Amygdala (tissue), 56 donors: ENCODE measurements around the gene PPP1R9B.

ENCODE experiments used
- DNase-seq, 56 donors: peaks; one replicate each; lab custom pipeline; 2025; lab: John Stamatoyannopoulos, UW

The PPP1R9B gene

GRCh38 chr17:50161023-50161910 is 10.8 kb upstream of the PPP1R9B start:
- DNase-seq, result peak in 55 of 56 donors; percentile 36 to 95 (median 84)

DNA sequence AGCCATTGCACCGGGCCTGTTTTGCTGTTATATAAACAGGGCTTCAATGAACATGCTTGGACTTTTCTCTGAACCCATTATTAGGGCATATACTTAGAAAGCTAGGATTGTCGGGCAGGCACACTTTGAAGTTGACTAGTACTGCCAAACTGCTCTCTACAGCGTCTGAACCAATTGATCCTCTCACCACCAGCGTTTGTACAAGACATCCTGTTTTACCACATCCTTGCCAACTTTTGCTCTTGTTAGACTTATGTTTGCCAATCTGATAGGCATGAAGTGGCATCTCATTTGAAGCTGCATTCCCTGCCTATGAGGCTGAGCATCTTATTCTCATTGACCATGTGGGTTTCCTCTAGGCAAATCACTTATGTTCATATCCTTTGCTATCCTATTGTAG is 7.4 kb upstream of the PPP1R9B start:
- no peak for DNase-seq

DNA sequence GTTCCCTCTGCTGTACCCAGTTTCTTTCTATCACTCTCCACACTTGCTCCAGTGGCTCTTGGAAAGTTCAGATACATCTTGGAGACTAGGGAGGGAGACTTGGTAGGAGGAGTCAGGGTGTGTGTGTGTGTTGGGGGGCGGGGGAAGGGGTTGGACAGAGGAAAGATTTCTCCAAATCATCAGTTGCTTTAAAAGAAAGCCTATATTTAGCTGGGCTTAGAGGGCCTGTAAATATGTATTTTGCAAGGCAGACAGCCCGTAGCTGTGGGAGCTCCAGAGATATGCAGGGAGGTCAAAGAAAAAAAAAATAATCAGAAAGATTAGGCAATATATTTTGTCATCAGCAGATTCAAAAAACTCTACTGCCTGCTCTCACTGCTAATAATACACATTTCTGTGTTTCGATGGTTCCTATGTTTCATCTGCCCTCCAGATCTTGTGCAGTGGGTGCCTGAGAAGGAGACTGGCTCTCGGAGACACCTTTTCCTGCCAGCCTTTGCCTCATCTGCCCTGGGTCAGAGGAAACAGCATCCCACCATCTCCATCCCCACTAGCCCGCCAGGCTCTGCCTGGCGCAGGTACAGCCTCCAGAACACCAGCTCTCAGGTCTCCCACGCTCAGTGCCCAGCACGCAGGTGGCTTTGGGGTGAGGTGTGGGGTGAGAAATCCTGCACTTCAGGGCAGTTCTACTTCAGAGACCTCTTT is 4.8 kb upstream of the PPP1R9B start:
- DNase-seq, result no peak

DNA sequence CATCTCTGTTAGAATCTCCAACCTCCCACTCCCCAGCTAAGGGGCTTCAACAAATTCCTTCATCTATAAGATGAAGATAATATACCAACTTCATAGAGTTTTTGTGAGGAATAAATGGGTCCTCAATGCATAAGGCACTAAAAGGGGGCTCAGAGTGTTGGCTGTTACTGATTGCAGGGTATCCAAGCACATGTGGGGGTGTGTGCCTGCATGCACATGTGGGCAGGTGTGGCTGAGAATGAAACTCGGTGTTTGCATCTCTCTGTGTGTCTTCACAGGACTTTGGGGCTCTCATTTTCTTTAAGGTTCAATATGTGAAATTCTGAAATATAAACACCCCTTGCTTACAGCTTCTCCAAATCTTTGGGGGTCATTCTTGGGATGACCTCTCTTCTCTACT is 4.1 kb upstream of the PPP1R9B start:
- DNase-seq, result no peak

DNA sequence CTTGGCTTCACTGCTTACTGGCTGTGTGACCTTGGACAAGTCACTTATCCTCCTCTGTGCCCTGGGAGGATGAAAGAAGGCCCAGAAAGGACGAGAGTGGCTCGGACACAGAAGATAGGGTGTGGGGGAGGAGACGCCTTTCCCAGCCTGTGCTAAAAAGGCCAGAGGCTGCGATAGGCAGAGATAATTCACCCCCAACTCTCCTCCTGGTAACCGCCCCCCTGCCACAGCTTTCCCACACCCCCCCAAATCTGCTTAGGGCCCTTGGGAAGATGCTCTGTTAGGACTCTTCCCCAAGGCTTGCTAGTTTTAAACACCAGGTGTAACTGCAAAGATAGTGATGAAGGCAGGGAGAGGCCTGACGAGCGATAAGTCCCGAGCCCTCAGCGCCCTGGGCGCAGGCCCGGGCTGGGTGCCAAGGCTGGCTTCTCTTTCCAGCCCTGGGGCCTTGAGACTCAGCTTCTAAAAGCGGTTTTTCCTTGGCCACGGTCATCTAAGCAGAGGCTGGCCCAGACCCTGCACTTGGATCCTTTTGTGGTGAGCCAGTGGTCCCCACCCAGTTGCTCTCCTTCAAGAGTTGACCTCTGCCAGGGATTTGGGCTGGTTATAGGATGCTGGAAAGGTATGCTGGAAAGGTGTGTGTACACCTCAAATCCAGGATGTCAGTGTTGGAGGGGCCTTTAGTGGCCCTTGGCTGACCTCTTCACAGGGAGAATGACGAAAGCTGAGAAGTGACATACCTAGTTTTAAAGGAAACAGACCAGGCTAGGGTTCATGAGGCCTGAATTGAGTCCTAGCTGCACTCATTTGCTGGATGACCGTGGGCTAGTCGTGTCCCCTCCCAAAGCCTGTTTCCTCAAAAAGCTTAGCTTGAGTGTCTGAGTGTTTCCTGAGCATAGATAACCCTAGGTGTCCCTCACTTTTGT is 3.4 kb upstream of the PPP1R9B start:
- peak in 6 of 56 donors; percentile 8 to 34 (median 28) for DNase-seq

DNA sequence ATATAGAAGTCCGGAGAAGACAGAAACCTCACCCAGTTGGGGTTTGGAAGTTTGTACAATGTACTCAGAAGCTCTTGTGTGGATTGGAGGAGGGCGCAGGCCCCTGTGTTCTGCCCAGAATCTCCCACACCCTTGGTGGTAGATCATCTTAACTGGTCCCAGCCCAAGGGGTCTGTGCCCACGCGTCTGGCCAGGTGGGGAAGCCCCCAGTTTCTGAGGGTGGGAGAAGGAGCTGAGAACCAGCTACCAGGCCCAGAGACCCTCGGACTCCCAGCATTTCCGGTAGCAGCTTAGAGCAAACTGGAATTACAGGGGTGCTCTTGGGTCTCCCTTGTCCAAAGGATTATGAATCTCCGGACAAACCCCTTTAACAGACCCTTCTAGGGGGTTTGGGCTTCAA is 2.3 kb upstream of the PPP1R9B start:
- no peak for DNase-seq

DNA sequence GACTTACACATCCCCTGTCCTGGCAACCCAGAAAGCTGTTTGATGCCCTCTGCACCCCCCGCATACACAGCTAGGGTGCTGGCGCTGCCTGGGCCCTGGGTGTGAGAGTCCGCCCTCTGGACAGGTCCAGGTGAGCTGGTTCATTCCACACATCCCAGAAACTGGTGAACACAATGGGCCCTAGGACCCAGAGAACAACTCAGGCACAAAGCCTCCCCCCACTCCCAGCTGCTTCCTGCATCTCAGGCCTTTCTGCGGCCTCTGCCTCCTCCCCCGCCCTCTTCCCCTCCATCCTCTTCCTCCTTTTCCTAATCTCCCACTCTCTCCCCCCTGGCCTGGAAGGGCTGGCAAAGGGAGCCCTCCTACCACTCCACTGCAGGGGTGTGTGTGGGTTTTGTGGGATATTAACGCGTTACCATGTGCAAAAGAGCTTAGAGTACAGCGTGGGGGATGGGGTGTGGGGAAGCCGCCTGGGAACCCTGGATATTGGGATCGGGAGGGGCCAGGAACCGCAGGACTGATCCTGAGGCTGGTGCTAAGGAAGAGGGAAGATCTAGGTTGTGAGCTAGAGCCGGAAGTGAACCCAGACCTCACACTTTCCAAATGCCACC is 1.6 kb upstream of the PPP1R9B start:
- peak; percentile 53 to 94 (median 81) for DNase-seq

DNA sequence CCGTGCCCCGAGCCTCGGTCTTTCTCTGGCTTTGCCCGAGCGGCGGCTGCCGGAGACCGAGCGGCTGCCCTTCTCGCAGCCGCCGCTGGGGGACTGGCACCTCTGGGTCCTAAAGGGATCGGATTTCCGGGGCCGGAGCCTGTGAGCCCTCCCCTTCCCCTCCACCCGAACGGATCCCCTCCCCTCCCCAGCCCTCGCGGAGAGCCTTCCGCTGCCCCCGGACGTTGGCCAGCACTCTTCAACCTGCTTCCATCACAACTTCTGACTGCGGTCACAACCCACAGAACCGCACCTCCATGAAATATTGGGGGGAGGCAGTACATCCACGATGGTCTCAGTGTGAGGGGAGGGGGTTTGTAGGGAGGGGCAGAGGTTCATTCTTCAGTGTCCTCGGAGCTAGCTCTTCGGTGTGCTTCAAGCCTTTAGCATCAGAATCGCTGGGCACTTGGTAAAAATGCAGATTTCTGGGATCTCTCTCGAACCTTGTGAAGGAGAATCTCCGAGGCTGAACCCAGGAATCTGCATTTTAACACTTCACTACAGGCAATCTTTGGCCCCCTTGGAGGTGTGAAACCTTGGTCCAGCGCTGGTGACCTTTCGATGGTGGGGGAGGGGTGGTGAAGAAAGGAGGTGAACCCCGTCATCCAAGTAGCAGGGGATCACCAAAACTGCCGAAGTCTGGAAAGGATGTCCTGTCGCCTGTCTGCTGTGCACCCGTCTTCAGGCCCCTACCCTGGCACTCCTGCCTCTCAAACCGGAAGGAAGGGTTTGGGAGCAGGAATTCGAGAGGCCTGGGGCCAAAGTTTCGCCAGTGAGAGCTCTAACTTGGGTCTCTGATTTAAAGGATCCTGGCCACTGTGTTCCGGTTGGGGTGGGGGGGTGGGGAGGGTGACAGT is 812 bp upstream of the PPP1R9B start:
- DNase-seq, result peak in 54 of 56 donors; percentile 32 to 91 (median 79)

DNA sequence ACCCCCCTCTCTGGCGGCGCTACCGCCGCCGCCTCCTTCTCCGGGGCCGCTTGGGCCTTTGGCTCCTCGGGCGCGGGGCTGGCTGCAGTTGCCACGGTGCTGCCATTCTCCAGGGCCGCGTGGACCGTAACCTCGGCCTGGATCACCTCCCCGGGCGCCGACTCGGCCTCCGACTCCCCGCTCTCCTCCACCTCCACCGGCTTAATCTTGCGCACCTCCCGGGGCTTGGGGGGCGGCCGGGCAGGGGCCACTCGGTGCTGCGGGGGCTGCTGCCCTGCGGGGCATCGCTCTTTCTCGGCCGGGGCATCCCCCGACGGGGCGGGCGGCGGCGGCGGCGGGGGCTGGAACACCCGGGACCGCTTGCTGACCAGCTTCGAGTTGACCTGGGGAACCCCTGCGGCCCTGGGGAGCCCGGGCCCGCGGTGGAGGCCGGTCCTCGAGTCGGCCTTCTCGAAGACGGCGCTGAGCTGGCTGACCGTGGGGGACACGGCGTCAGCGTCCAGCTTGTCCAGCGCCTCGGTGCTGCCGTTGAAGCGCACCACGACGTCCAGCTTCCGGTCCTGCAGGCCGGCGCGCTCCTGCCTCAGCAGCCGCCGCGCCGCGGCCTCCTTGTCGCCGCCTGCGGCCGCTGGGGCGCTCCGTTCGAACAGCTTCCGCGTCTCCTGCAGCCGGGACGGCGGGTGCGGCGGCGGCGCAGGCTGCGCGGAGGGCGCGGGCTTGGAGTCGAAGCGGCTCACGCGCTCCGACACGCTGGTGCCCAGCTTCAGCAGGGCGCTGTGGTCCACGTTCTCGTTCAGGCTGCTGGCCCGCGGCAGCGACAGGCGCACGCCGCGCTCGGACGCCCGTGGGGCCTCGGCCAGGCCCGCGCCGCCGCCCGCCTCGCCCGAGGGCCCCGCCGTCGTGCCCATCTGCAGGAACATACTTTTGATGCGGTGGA is 792 bp downstream of the PPP1R9B start:
- peak in 19 of 56 donors; percentile 18 to 72 (median 38) for DNase-seq

DNA sequence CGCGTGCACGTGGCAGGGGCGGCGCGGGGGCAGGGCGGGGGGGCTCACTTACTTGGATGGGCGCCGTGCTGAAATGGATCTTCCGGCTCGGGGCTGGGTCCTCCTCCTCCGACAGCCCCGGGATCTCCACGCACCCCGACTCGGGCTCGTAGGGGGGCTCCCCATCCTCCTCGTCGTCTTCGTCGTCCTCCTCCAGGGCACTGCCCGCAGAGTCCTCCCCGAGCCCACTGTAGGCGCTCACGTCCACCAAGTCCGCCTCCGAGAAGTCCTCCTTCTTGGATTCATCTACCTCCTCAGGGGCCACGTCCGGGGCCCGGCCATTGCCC is 1.4 kb downstream of the PPP1R9B start:
- peak in 5 of 56 donors; percentile 15 to 71 (median 26) for DNase-seq

GRCh38 chr17:50148226-50149090 is 2.0 kb downstream of the PPP1R9B start:
- DNase-seq, result peak in 36 of 56 donors; percentile 23 to 75 (median 58)

DNA sequence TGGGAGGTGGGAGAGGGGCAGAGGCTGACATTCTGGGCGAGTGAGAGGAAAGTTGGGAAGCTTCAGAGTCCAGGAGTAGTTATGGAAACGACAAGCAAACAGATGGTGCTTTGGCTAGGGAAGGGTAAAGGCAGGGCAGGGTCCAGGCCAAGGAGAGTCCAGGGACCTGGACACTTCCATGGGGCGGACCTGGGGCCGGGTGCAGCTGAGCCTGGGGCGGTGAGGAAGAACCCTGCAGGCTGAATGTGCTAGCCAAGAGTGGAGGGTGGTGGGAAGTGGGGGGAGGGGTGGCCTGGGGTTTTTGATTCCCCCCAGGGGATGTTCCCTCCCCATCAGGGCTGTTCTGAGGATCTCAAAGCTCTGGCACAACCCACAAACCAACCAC is 2.6 kb downstream of the PPP1R9B start:
- DNase-seq, result peak in 11 of 56 donors; percentile 28 to 73 (median 62)

DNA sequence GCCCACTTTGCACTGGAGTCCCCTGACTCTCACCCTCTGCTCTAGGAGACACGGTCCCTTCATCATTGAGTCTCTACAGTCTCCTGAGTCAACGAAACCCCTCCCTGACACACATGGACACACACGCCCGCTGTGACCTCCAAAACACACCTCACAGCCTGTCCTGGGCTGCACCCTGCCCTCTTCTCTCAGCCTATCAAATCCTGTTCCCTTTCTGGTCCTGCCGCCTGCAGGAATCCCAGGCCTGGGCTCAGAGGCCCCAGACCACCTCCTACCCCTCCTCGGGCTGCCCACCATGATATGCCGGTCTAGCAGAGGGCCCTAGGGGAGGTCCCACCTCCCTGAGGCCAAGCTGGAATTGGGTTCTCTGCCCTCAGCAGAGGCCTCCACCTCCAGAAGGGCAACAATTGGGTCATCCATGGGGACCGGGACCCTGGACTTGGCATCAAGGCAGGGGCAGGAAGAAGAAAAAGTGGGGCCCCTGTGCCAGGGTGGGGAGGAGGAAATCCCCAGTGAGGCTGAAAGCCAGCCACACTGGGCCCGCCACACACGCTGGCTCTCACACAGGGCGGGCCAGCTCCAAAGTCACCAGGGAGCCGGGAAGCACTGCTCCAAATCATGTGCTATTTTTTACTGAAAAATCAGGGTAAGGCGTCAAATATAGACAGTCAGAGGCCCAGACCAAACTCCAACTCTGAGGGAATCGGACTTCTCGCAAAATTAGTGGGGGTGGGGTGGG is 3.4 kb downstream of the PPP1R9B start:
- peak in 7 of 56 donors; percentile 19 to 29 (median 24) for DNase-seq

DNA sequence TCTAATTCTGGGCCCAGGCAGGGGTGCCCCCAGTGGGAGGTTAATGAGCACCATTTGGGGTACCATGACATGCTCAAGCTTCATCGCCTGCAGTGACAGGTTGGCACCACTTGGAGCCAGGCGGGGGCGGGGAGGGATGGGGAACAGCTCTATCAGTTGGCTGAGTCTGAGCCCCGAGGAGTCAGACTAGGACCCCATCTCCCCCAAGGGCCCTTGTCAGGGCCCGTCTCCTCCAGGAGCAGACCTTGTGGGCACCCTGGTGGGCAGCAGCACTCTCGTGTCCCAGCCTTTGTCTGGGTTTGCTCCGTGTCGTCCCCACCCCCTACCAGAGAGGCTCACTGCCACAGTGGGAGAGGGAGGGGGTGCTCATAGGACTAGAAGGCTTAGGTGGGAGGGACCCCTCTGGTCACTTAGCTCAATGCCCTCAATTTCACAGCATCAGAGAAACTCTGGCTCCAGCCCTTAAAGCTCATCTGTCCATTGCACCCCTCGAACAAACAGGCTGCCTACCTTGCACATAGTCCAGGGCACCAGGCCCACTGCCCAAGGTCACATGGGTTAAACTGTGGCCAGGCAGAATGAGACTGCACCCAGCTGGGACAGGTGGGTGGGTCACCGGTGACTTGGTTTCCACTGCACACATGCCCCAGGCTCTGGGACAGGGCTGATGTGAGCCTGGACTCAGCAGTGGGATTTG is 4.1 kb downstream of the PPP1R9B start:
- DNase-seq, result peak in 4 of 56 donors; percentile 9 to 36 (median 21)

GRCh38 chr17:50145532-50146229 is 4.8 kb downstream of the PPP1R9B start:
- peak in 2 of 56 donors; percentile 9 to 10 for DNase-seq
